Measurements from ENCODE around the gene B4GALT1.

GRCh38 chr9:33113799-33114547, 53.2 kb downstream of the B4GALT1 start:
- TF ChIP-seq POLR2A (IDR thresholded peaks at IDR 0.05) (no peak), CTCF (IDR thresholded peaks at IDR 0.05) (no peak)

All from lower leg skin (tissue), 3 donors.